HG03108 (cell line): ENCODE results near the gene ATP6V1F.

ENCODE experiments used
- ATAC-seq: cut with Tn5 transposase; IDR thresholded peaks from one replicate; pipeline ENCODE4 v1.9.1; 2021; ENCODE audit warnings: moderate library complexity; ENCODE audit not compliant: unreplicated experiment

The ATP6V1F gene

DNA sequence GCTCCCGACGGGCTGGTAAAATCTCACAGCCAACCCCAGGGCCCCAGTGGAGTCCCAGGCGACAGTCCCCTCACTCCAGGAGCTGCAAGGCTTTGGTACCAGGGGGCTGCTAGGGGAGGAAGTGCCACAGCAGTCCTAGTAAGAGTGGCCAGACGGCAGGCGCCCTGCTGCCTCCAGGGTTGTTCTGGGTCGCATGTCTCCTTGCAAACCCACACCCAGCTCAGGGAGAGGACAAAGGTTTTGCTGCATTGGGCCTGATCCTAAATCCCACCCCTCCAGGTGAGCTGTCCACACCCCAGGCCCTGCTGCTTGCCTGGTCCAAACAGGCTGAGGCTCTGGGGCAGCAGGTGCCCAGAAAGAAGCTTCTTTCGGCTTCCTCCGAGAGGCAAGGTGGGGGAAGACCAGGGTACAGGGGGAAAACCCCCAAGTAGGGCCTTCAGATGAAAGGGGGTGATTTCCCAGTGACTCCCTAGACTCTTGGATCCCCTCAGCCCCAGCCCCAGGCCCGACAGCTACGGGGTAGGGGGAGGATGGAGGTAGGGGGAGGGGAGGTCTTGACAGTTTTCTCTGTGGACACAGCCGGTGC, 52.0 kb downstream of the ATP6V1F start:
- no peak for ATAC-seq

DNA sequence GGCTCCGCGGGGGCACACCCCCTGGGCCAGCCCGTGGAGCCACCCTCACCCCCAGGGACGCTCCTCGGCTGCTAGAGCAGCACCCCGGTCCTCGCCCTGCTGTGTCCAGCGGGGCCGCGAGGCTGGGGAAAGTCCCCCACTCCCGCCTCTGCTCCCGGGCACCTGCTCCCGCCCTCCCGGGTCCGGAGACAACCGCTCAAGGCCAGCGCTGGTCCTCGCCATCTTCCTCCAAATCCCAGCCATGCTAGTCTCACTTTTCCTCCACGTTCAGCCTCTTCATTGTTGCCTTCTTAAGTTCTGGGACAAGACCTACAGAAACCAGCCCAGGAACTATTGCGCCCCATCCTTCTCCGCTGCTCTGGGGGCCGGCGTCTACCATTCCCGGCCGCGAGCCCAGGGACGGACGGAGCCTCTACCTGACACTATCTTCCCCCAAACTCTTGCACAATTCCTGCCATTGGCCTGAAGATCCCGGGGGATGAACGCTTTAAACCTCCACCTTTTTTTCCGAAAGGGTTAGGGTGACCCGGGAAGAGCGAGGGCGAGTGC, 52.7 kb downstream of the ATP6V1F start:
- no peak for ATAC-seq
